NCI-H2171 (cell line): Measurements from ENCODE around the gene GCA.
A peak's percentile ranks its signal among the peaks of the same experiment; 100 is the strongest.

ENCODE experiments used
- DNase-seq: peaks from one replicate; lab custom pipeline; 2025; lab: John Stamatoyannopoulos, UW

Gene GCA

GRCh38 chr2:162328424-162329157, 15.3 kb upstream of the GCA start:
- DNase-seq: no peak

GRCh38 chr2:162330881-162331280, 13.1 kb upstream of the GCA start:
- DNase-seq: no peak

GRCh38 chr2:162333968-162334367, 10.0 kb upstream of the GCA start:
- DNase-seq: peak; percentile 2

- DNase-seq: no peak
Observed at GRCh38 chr2:162337868-162338267, 6.1 kb upstream of the GCA start.

- DNase-seq: no peak
Observed at GRCh38 chr2:162340822-162341221, 3.1 kb upstream of the GCA start.

- no peak for DNase-seq
Observed at GRCh38 chr2:162342321-162342720, 1.6 kb upstream of the GCA start.

GRCh38 chr2:162342841-162343240, 1.1 kb upstream of the GCA start:
- no peak for DNase-seq

- no peak for DNase-seq
Observed at GRCh38 chr2:162343492-162343823, 474 bp upstream of the GCA start.

GRCh38 chr2:162344617-162344950, 652 bp downstream of the GCA start:
- no peak for DNase-seq

GRCh38 chr2:162365392-162365791, 21.5 kb downstream of the GCA start:
- no peak for DNase-seq

GRCh38 chr2:162368494-162368893, 24.6 kb downstream of the GCA start:
- DNase-seq: no peak

GRCh38 chr2:162369551-162369950, 25.6 kb downstream of the GCA start:
- no peak for DNase-seq

- no peak for DNase-seq
Observed at GRCh38 chr2:162370931-162371330, 27.0 kb downstream of the GCA start.

- DNase-seq: no peak
Observed at GRCh38 chr2:162372818-162373217, 28.9 kb downstream of the GCA start.

- no peak for DNase-seq
Observed at GRCh38 chr2:162379719-162380580, 36.0 kb downstream of the GCA start.

GRCh38 chr2:162381851-162382250, 37.9 kb downstream of the GCA start:
- DNase-seq: no peak

GRCh38 chr2:162382278-162382677, 38.3 kb downstream of the GCA start:
- DNase-seq: no peak

- DNase-seq: no peak
Observed at GRCh38 chr2:162385536-162385935, 41.6 kb downstream of the GCA start.

GRCh38 chr2:162390801-162391200, 46.9 kb downstream of the GCA start:
- no peak for DNase-seq

- DNase-seq: no peak
Observed at GRCh38 chr2:162400336-162400735, 56.4 kb downstream of the GCA start.

- no peak for DNase-seq
Observed at GRCh38 chr2:162401871-162402270, 57.9 kb downstream of the GCA start.

- no peak for DNase-seq
Observed at GRCh38 chr2:162403884-162404283, 60.0 kb downstream of the GCA start.
